H9 (cell line): ENCODE data around the gene PLXNA4. TPM values are rescaled to one million over a fixed set of nuclear protein-coding genes. Genes with fewer than 3 reads are reported as not detected.

Experiments used
- DNase-seq: peaks from one replicate; pipeline ENCODE4 v3.0.0-alpha.2; 2017
- H2AFZ ChIP-seq: one replicate; pipeline ENCODE4 v1.6.1; 2013; ENCODE audit warnings: mild to moderate bottlenecking, low read length, control low read depth, moderate library complexity
- H2AK5ac ChIP-seq: 2 replicates; pipeline ENCODE4 v1.6.1; 2013; ENCODE audit warnings: low read length, control low read depth, mixed read lengths; ENCODE audit not compliant: insufficient read length
- H2BK120ac ChIP-seq: one replicate; pipeline ENCODE4 v1.6.1; 2013; ENCODE audit warnings: low read depth, mild to moderate bottlenecking, low read length, control low read depth, inconsistent platforms; ENCODE audit not compliant: poor library complexity, severe bottlenecking
- H2BK12ac ChIP-seq: 2 replicates; pipeline ENCODE4 v1.6.1; 2013; ENCODE audit warnings: low read length, control low read depth, mixed read lengths, low read depth; ENCODE audit not compliant: insufficient read length
- H2BK15ac ChIP-seq: 2 replicates; pipeline ENCODE4 v1.6.1; 2013; ENCODE audit warnings: low read depth, low read length, control low read depth
- H2BK20ac ChIP-seq: one replicate; pipeline ENCODE4 v1.6.1; 2013; ENCODE audit warnings: low read depth, mild to moderate bottlenecking, low read length, control low read depth, inconsistent platforms; ENCODE audit not compliant: poor library complexity, severe bottlenecking
- H2BK5ac ChIP-seq: 2 replicates; pipeline ENCODE4 v1.6.1; 2013; ENCODE audit warnings: low read length, control low read depth, mixed read lengths; ENCODE audit not compliant: insufficient read length
- H3K14ac ChIP-seq: 2 replicates; pipeline ENCODE4 v1.6.1; 2013; ENCODE audit warnings: low read length, control low read depth; ENCODE audit not compliant: insufficient read depth
- H3K18ac ChIP-seq: 2 replicates; pipeline ENCODE4 v1.6.1; 2013; ENCODE audit warnings: low read depth, mild to moderate bottlenecking, mixed read lengths, low read length, control low read depth; ENCODE audit not compliant: insufficient read length
- H3K23ac ChIP-seq: 2 replicates; pipeline ENCODE4 v1.6.1; 2013; ENCODE audit warnings: low read length, control low read depth, mixed read lengths, low read depth; ENCODE audit not compliant: insufficient read length
- H3K23me2 ChIP-seq: 2 replicates; pipeline ENCODE4 v1.6.1; 2013; ENCODE audit warnings: low read depth, mild to moderate bottlenecking, mixed read lengths, low read length, control low read depth; ENCODE audit not compliant: insufficient read length, poor library complexity, severe bottlenecking
- H3K27ac ChIP-seq: 2 replicates; pipeline ENCODE4 v1.5.1; 2013; ENCODE audit warnings: low read length, control low read depth, mixed read lengths, low read depth; ENCODE audit not compliant: insufficient read length
- H3K27me3 ChIP-seq: 2 replicates; pipeline ENCODE4 v1.6.1; 2013; ENCODE audit warnings: low read length, control low read depth, inconsistent platforms; ENCODE audit not compliant: insufficient read depth
- H3K4ac ChIP-seq: 2 replicates; pipeline ENCODE4 v1.6.1; 2013; ENCODE audit warnings: low read depth, mild to moderate bottlenecking, control low read depth, inconsistent platforms, low read length, moderate library complexity
- H3K4me1 ChIP-seq: 2 replicates; pipeline ENCODE4 v1.6.1; 2013; ENCODE audit warnings: low read length, control low read depth, inconsistent platforms; ENCODE audit not compliant: insufficient read depth
- H3K4me2 ChIP-seq: 2 replicates; pipeline ENCODE4 v1.6.1; 2013; ENCODE audit warnings: low read length, control low read depth, mixed read lengths; ENCODE audit not compliant: insufficient read length, insufficient read depth
- H3K56ac ChIP-seq: 2 replicates; pipeline ENCODE4 v1.6.1; 2013; ENCODE audit warnings: low read depth, mild to moderate bottlenecking, mixed read lengths, low read length, control low read depth; ENCODE audit not compliant: insufficient read length
- H3K79me1 ChIP-seq: 2 replicates; pipeline ENCODE4 v1.6.1; 2013; ENCODE audit warnings: low read depth, mild to moderate bottlenecking, moderate library complexity, low read length, control low read depth, inconsistent platforms; ENCODE audit not compliant: insufficient read depth, poor library complexity, severe bottlenecking
- H3K79me2 ChIP-seq: 2 replicates; pipeline ENCODE4 v1.6.1; 2013; ENCODE audit warnings: low read length, control low read depth, inconsistent platforms; ENCODE audit not compliant: insufficient read depth
- H3K9ac ChIP-seq: 2 replicates; pipeline ENCODE4 v1.6.1; 2013; ENCODE audit warnings: low read length, control low read depth, mixed read lengths; ENCODE audit not compliant: insufficient read length; ENCODE audit errors: extremely low read depth
- H3K9me3 ChIP-seq: one replicate; pipeline ENCODE4 v1.6.1; 2013; ENCODE audit warnings: low read depth, low read length, inconsistent platforms; ENCODE audit not compliant: control insufficient read depth
- H3T11ph ChIP-seq: one replicate; pipeline ENCODE4 v1.6.1; 2013; ENCODE audit warnings: mild to moderate bottlenecking, low read length, control low read depth, inconsistent platforms
- H4K20me1 ChIP-seq: one replicate; pipeline ENCODE4 v1.6.1; 2013; ENCODE audit not compliant: control insufficient read depth, insufficient read length, insufficient read depth
- H4K5ac ChIP-seq: 2 replicates; pipeline ENCODE4 v1.6.1; 2013; ENCODE audit warnings: low read depth, mild to moderate bottlenecking, mixed read lengths, low read length, control low read depth; ENCODE audit not compliant: insufficient read length
- H4K8ac ChIP-seq: replicated peaks from 2 replicates; pipeline ENCODE4 v1.6.1; 2013; ENCODE audit warnings: low read length, control low read depth, mixed read lengths, low read depth; ENCODE audit not compliant: insufficient read length
- H4K91ac ChIP-seq: 2 replicates; pipeline ENCODE4 v1.6.1; 2013; ENCODE audit warnings: low read depth, mild to moderate bottlenecking, moderate library complexity, mixed read lengths, low read length, control low read depth; ENCODE audit not compliant: insufficient read length
- H3K27ac Mint-ChIP-seq, 3 experiments: 2 replicates in 2 of 3; 3 replicates in 1 of 3; pipeline ENCODE4 v1.8.0; 2020 to 2021; ENCODE audit warnings: mixed read lengths in 3 of 3, mild to moderate bottlenecking in 1 of 3, moderate library complexity in 1 of 3
- H3K27me3 Mint-ChIP-seq: 2 replicates; pipeline ENCODE4 v1.8.0; 2021; ENCODE audit warnings: low read depth, mild to moderate bottlenecking, moderate library complexity, mixed read lengths
- H3K36me3 Mint-ChIP-seq, 3 experiments: 2 replicates in 2 of 3; 3 replicates in 1 of 3; pipeline ENCODE4 v1.8.0; 2020 to 2021; ENCODE audit warnings: low read depth in 3 of 3, mixed read lengths in 3 of 3; ENCODE audit not compliant: insufficient read depth in 1 of 3
- H3K4me1 Mint-ChIP-seq, 2 experiments: 2 replicates each; pipeline ENCODE4 v1.8.0; 2020; ENCODE audit warnings: mixed read lengths in 2 of 2
- H3K4me3 Mint-ChIP-seq, 2 experiments: 2 replicates in 1 of 2; 3 replicates in 1 of 2; pipeline ENCODE4 v1.8.0; 2020 to 2021; ENCODE audit warnings: mild to moderate bottlenecking in 2 of 2, mixed read lengths in 2 of 2, moderate library complexity in 1 of 2
- H3K9me3 Mint-ChIP-seq, 2 experiments: 2 replicates in 1 of 2; 3 replicates in 1 of 2; pipeline ENCODE4 v1.8.0; 2020; ENCODE audit warnings: mild to moderate bottlenecking in 2 of 2, mixed read lengths in 2 of 2, moderate library complexity in 1 of 2
- WGBS: extraction: QIAGEN DNeasy Blood & Tissue Kit; methylation state at CpG from one replicate; pipeline ENCODE4 v1.1.7; 2013; ENCODE audit warnings: missing lambda C conversion rate, low lambda C conversion rate, mixed read lengths; ENCODE audit not compliant: insufficient read length; ENCODE audit errors: extremely low coverage; 5-methylcytosine and 5-hydroxymethylcytosine counted together
- total RNA-seq: library from RNA; stranded (reverse); gene quantifications from 2 replicates; pipeline ENCODE4 v1.2.1, GENCODE V29; 2021
- TF ChIP-seq, protein P1 (sequence below): fragments of 200-600 bp; sonication (generic); conservative IDR thresholded peaks from 3 replicates; pipeline ENCODE4 v1.8.0; 2021; ENCODE audit warnings: antibody characterized with exemption, mild to moderate bottlenecking

Gene PLXNA4
- total RNA-seq, 1 experiment from 2014 or later: 0.35 TPM

DNA sequence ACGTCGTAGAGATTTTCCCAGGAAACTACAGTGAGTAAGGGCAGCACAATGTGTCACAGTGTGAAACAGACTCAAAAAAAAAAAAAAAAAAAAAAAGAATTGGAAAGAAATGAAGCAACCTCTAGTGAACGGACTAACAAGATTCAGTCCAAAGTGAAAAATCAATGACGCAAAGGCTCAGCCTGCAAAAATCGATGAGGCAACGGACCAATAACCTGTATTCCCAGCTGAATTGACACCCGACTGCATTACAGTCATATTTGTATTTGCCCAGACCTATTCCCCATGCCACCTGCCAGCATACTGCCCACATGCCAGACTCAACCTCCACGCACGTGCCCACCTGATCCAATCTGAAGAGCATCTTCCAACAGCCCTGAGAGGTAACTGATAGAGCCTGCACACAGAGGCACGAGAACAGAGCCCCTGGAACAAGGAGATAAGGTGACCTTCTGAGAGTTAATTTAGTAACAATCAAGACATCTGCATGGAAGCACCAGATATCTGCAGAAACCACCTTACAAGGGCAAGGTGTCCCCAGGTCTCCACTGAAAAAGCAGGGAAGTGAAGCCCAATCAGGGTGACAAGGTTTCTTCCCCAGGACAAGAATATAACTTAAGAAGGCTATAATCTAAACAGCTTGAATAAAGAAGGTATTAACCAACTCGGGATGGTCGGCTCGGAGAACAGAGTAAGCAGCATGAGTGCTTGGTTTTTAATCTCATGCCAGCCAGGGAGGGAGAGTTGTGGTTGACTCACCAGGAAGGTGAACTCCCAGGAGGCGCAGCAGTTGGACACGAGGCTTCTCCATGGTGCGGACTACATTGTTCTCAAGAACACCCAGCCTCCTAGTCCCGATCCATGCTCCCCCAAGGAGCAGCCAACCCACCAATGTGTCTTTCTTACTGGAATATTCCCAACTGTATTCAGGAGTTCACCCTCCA is 48.5 kb downstream of the PLXNA4 start:
- H3K4me1 Mint-ChIP-seq: 0 out of 4 replicates have a peak, but pooled peaks cover 0 to 4% of the 10 kb centered on the region in 2 experiments

More for the DNA sequence above, 48.5 kb downstream of the PLXNA4 start:
- H2BK120ac ChIP-seq: no peak overlapping the region
- no peak overlapping the region for H2AK5ac ChIP-seq
- Mint-ChIP-seq H3K4me3 (no peak overlapping the region), H3K27me3 (peaks cover 24% of the 10 kb centered on the region), H3K27ac (peak overlapping the region in 1 of 3 experiments; percentile 28; a peak in 1 of 7 replicates), H3K9me3 (no peaks in the 10 kb centered on the region), H3K36me3 (no peaks in the 10 kb centered on the region)
- no peak overlapping the region for H2BK5ac ChIP-seq
- no CpG with 5 or more reads among the region's 17 CpGs for WGBS
- no peaks in the 10 kb centered on the region for H3K9me3 ChIP-seq
- no peak overlapping the region for H2AFZ ChIP-seq
- H4K8ac ChIP-seq: no peak overlapping the region
- H3T11ph ChIP-seq: no peak overlapping the region
- no peak overlapping the region for H3K4me2 ChIP-seq
- H4K91ac ChIP-seq: no peak overlapping the region
- H3K4ac ChIP-seq: no peak overlapping the region
- H3K56ac ChIP-seq: no peak overlapping the region
- H3K27me3 ChIP-seq: no peaks in the 10 kb centered on the region
- no peaks in the 10 kb centered on the region for H3K4me1 ChIP-seq
- TF ChIP-seq, protein P1, sequence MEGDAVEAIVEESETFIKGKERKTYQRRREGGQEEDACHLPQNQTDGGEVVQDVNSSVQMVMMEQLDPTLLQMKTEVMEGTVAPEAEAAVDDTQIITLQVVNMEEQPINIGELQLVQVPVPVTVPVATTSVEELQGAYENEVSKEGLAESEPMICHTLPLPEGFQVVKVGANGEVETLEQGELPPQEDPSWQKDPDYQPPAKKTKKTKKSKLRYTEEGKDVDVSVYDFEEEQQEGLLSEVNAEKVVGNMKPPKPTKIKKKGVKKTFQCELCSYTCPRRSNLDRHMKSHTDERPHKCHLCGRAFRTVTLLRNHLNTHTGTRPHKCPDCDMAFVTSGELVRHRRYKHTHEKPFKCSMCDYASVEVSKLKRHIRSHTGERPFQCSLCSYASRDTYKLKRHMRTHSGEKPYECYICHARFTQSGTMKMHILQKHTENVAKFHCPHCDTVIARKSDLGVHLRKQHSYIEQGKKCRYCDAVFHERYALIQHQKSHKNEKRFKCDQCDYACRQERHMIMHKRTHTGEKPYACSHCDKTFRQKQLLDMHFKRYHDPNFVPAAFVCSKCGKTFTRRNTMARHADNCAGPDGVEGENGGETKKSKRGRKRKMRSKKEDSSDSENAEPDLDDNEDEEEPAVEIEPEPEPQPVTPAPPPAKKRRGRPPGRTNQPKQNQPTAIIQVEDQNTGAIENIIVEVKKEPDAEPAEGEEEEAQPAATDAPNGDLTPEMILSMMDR: no peak
- H2BK20ac ChIP-seq: no peak overlapping the region
- DNase-seq: no peak
- no peak overlapping the region for H3K9ac ChIP-seq
- H3K79me2 ChIP-seq: no peaks in the 10 kb centered on the region
- H3K27ac ChIP-seq: no peak overlapping the region
- H3K23ac ChIP-seq: no peak overlapping the region
- H3K14ac ChIP-seq: no peak overlapping the region
- no peak overlapping the region for H2BK15ac ChIP-seq
- H3K23me2 ChIP-seq: no peaks in the 10 kb centered on the region
- H4K20me1 ChIP-seq: no peaks in the 10 kb centered on the region
- no peak overlapping the region for H2BK12ac ChIP-seq
- no peak overlapping the region for H3K18ac ChIP-seq
- no peaks in the 10 kb centered on the region for H3K79me1 ChIP-seq
- H4K5ac ChIP-seq: no peak overlapping the region
